Pancreas (tissue), 10 donors: ENCODE measurements around the gene CYP2U1. TPM values are rescaled to one million over a fixed set of nuclear protein-coding genes. Genes with fewer than 3 reads are reported as not detected.

Experiments used
- ATAC-seq, 4 donors: fragments of 200-7000 bp; cut with Tn5 transposase; one replicate each; pipeline versions ENCODE4 v1.8.0 to v1.9.1; 2020; ENCODE audit warnings: mild to moderate bottlenecking in 4 of 4, moderate library complexity in 4 of 4
- DNase-seq, 6 donors: peaks; one replicate each; pipeline ENCODE4 v3.0.0-alpha.2; 2020
- FAIRE-seq: peaks from 2 replicates; lab custom pipeline; 2012; peaks lifted over from hg19 to GRCh38; lab: Jason Lieb, UNC
- H3K27ac ChIP-seq, 4 donors: fragments of 200-600 bp; sonication (generic); 1 replicate in 3 of 4; 2 replicates in 1 of 4; pipeline versions ENCODE4 v1.5.0 to v1.8.0; 2020
- H3K27me3 ChIP-seq, 4 donors: fragments of 200-600 bp; one replicate each; pipeline ENCODE4 v1.8.0; 2021
- H3K36me3 ChIP-seq, 3 donors: fragments of 200-600 bp; sonication (generic) in 1 of 3; one replicate each; pipeline versions ENCODE4 v1.5.0 to v1.8.0; 2020 to 2021
- H3K4me1 ChIP-seq, 3 donors: fragments of 200-600 bp; one replicate each; pipeline ENCODE4 v1.8.0; 2021
- H3K4me3 ChIP-seq, 4 donors: fragments of 200-600 bp; sonication (generic) in 2 of 4; one replicate each; pipeline versions ENCODE4 v1.5.0 to v1.8.0; 2020 to 2021
- H3K9me3 ChIP-seq, 4 donors: fragments of 200-600 bp; one replicate each; pipeline ENCODE4 v1.8.0; 2021
- CTCF ChIP-seq, 4 donors: fragments of 200-600 bp; sonication (generic) in 3 of 4; IDR thresholded peaks; one replicate each; pipeline versions ENCODE4 v1.5.0 to v1.8.0; 2021; ENCODE audit warnings: antibody characterized with exemption in 4 of 4
- WGBS, 2 donors: extraction: QIAGEN DNeasy Blood & Tissue Kit; methylation state at CpG; one replicate each; pipeline ENCODE4 v1.1.7; 2013; 5-methylcytosine and 5-hydroxymethylcytosine counted together
- intact Hi-C, 3 donors: fragments of 100-400 bp; cut with DNase I; formaldehyde crosslinking; loops; one replicate each; pipeline versions ENCODE4 v1.11.1 to v1.14.2; 2022
- polyA plus RNA-seq, 2 donors: library from polyadenylated mRNA; stranded (reverse); fragments of 200-250 nt; gene quantifications; one replicate each; pipeline ENCODE4 v1.2.3, GENCODE V29; 2013
- total RNA-seq, 6 donors: library from RNA; stranded (reverse); fragmentation: NEBNext Ultra II Directional in 4 of 6; extraction: Animal tissue kit (Norgen Biotek cat#: 25700) in 4 of 6; gene quantifications; one replicate each; pipeline versions ENCODE4 v1.2.1 to v1.2.4, GENCODE V29; 2021 to 2023
- donor health status: healthy with polysubstance abuse.
- donor health status: DM: no; HTN: no; CAD: no; lungs with moderate emphysema.
- donor health status: DM: no; HTN: no; CAD: no.
- donor health status: control.
- donor health status: control.
- donor health status: Bipolar disorder and iron deficiency.
- donor health status: DM: yes; HTN: yes; CAD: no.
- donor health status: DM: no; HTN: no; CAD: no.
- donor health status: DM: no; HTN: no; CAD: no.
- donor health status: DM: yes; HTN: yes; CAD: no.

The CYP2U1 gene
- total and polyA plus RNA-seq, 8 donors: 0.92 to 5.0 (median 1.6) TPM

DNA sequence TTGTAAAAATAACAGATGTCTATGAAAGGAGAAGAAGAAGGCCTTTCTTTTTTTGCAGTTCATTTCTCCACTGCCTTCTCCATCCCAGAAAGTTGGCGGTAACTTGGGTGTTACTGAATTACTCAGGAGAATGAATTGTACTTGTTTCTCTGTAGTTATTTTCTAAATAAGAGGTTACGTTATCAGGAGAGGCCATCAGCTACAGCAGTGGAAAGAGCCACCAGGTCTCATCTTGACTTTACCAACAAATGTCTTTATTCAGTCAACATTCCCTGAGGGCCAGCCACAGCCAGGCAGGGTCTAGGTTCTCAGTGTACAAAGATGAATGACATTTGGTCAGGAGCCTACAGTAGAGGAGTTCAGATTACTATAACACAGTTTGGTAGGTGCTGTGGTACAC, 66.4 kb downstream of the CYP2U1 start:
- H3K4me3 ChIP-seq: no peak overlapping the region
- no peak for DNase-seq
- no peak overlapping the region for H3K27ac ChIP-seq
- no peaks in the 10 kb centered on the region for H3K27me3 ChIP-seq
- no peak for TF ChIP-seq CTCF (IDR thresholded peaks at IDR 0.05)
- H3K4me1 ChIP-seq: peaks cover 8 to 15% (median 12%) of the 10 kb centered on the region in 3 donors
- no peak for ATAC-seq
- no peak for FAIRE-seq
- 90 to 95% methylated on average over 2 of the region's 2 CpGs for WGBS, 2 donors
- intact Hi-C loops: no loop called here
- no peaks in the 10 kb centered on the region for H3K9me3 ChIP-seq
- H3K36me3 ChIP-seq: no peaks in the 10 kb centered on the region

DNA sequence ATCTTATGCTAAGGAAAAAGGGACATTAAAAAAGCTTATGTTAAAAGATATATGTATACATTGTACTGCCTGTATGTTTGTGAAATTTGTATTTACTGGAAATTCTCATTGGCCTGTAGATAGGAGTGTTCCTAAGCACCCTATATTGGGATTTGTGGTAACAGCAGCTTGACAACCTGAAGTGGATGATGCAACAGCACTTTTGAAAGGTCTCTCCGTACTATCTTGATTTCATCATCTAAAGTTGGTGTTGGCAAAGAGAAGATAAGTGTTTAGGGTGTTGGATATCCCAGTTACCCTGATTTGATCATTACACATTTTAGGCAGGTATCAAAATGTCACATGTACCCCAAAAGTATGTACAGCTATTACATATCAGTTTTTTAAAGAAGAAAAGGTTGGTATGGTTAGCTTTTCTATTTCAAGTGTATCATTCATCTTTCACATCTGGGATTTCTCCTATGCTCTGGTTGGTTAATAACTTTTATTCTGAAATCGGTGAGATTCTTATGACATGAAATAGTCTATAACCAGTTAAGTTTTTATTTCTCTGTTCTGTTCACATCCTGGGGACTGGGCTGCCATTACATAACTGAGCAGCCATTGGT, 68.7 kb downstream of the CYP2U1 start:
- Histone ChIP-seq H3K27me3 (no peaks in the 10 kb centered on the region), H3K9me3 (no peaks in the 10 kb centered on the region), H3K4me3 (no peak overlapping the region), H3K4me1 (peaks cover 0 to 4% (median 0%) of the 10 kb centered on the region in 3 donors), H3K27ac (no peak overlapping the region), H3K36me3 (no peaks in the 10 kb centered on the region)
- no peak for TF ChIP-seq CTCF (IDR thresholded peaks at IDR 0.05)
- no peak for FAIRE-seq
- 92 to 96% methylated on average over 2 of the region's 2 CpGs for WGBS, 2 donors
- no peak for ATAC-seq
- intact Hi-C loops: no loop called here
- DNase-seq: no peak

DNA sequence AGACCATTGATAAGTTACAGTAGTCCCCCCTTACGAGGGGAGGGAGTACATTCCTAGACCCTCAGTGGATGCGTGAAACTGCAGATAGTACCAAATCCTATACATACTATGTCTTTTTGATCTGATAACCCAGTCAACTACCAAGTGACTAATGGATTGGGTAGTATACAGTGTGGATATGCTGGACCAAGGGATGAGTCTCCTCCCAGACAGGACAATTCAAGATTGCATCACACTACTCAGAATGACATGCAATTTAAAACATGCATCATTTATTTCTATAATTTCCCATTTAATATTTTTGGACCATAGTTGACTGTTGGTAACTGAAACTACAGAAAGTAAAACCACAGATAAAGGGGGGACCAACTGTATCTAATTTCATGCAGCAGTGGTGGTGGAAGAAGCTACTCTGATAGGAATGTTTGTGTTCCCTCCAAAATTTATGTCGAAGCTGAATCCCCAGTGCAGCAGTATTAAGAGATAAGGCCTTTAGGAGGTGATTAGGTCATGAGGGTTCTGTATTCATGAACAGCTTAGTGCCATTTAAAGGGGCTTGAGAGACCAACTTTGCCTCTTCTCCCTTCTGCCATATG, 70.3 kb downstream of the CYP2U1 start:
- TF ChIP-seq CTCF (IDR thresholded peaks at IDR 0.05): no peak
- no peaks in the 10 kb centered on the region for H3K36me3 ChIP-seq
- no peak for ATAC-seq
- no peaks in the 10 kb centered on the region for H3K27me3 ChIP-seq
- peaks cover 0 to 4% (median 0%) of the 10 kb centered on the region in 3 donors for H3K4me1 ChIP-seq
- intact Hi-C loops: no loop called here
- H3K9me3 ChIP-seq: no peaks in the 10 kb centered on the region
- H3K27ac ChIP-seq: no peak overlapping the region
- H3K4me3 ChIP-seq: no peak overlapping the region
- DNase-seq: no peak
- 95 to 99% methylated on average over 3 of the region's 3 CpGs for WGBS, 2 donors
- FAIRE-seq: no peak

Other genes with a start within 250 kb of the CYP2U1 start
- gene PAPSS1, start 211.3 kb upstream of the CYP2U1 start, total RNA-seq: 10 to 100 TPM; 19.1 to 45.1 (median 26.3) TPM
- 10 to 100 TPM; 19.8 to 25.6 TPM for gene PAPSS1, start 211.3 kb upstream of the CYP2U1 start, polyA plus RNA-seq
- 10 to 100 TPM; 11.0 to 25.4 (median 14.9) TPM for gene SGMS2, start 106.6 kb upstream of the CYP2U1 start, total RNA-seq
- gene SGMS2, start 106.6 kb upstream of the CYP2U1 start, polyA plus RNA-seq: 1 to 10 TPM; 1.6 to 5.9 TPM
- gene HADH, start 58.3 kb downstream of the CYP2U1 start, total RNA-seq: 10 to 100 TPM; 14.2 to 29.5 (median 25.1) TPM
- 100 to 1,000 TPM in 1 of 2 donors, 10 to 100 TPM in 1; 26.1 to 112 TPM for gene HADH, start 58.3 kb downstream of the CYP2U1 start, polyA plus RNA-seq
- 1 to 10 TPM in 3 of 6 donors, under 1 TPM in 3; 0.28 to 3.5 (median 1.1) TPM for gene LEF1, start 237.4 kb downstream of the CYP2U1 start, total RNA-seq
- under 1 TPM; 0.61 to 0.73 TPM for gene LEF1, start 237.4 kb downstream of the CYP2U1 start, polyA plus RNA-seq